ENCODE measurements around the gene B3GLCT.

The B3GLCT gene

GRCh38 chr13:31224963-31225559 lies 25.3 kb downstream of the B3GLCT start:
- FAIRE-seq: no peak
- TF ChIP-seq POLR2A (IDR thresholded peaks at IDR 0.05; ENCODE audit: low read depth, low read length) (no peak), POLR2AphosphoS5 (IDR thresholded peaks at IDR 0.05; ENCODE audit: low read depth, low read length) (no peak), TAF1 (IDR thresholded peaks at IDR 0.05; ENCODE audit: borderline replicate concordance, low read depth, low read length) (no peak)

GRCh38 chr13:31225998-31226675 lies 26.4 kb downstream of the B3GLCT start:
- DNase-seq (ENCODE audit: insufficient read length) (no peak), FAIRE-seq (no peak)
- TF ChIP-seq POLR2A (IDR thresholded peaks at IDR 0.05; ENCODE audit: low read depth, low read length) (no peak), TAF1 (IDR thresholded peaks at IDR 0.05; ENCODE audit: borderline replicate concordance, low read depth, low read length) (no peak), POLR2AphosphoS5 (IDR thresholded peaks at IDR 0.05; ENCODE audit: low read depth, low read length) (no peak)

More at GRCh38 chr13:31224963-31225559, 25.3 kb downstream of the B3GLCT start:
- no peak for DNase-seq (ENCODE audit: insufficient read length)

GRCh38 chr13:31227063-31227462 lies 27.3 kb downstream of the B3GLCT start:
- no peak for TF ChIP-seq POLR2AphosphoS5 (IDR thresholded peaks at IDR 0.05; ENCODE audit: low read depth, low read length)
- no peak for TF ChIP-seq POLR2A (IDR thresholded peaks at IDR 0.05; ENCODE audit: low read depth, low read length)
- no peak for TF ChIP-seq TAF1 (IDR thresholded peaks at IDR 0.05; ENCODE audit: borderline replicate concordance, low read depth, low read length)
- FAIRE-seq (no peak), DNase-seq (ENCODE audit: insufficient read length) (no peak)

- FAIRE-seq (no peak), DNase-seq (ENCODE audit: insufficient read length) (no peak)
- TF ChIP-seq TAF1 (IDR thresholded peaks at IDR 0.05; ENCODE audit: borderline replicate concordance, low read depth, low read length) (no peak), POLR2A (IDR thresholded peaks at IDR 0.05; ENCODE audit: low read depth, low read length) (no peak), POLR2AphosphoS5 (IDR thresholded peaks at IDR 0.05; ENCODE audit: low read depth, low read length) (no peak)
These were observed 28.1 kb downstream of the B3GLCT start for GRCh38 chr13:31227870-31228269.

- DNase-seq (ENCODE audit: insufficient read length) (no peak), FAIRE-seq (no peak)
- TF ChIP-seq POLR2AphosphoS5 (IDR thresholded peaks at IDR 0.05; ENCODE audit: low read depth, low read length): no peak
- no peak for TF ChIP-seq TAF1 (IDR thresholded peaks at IDR 0.05; ENCODE audit: borderline replicate concordance, low read depth, low read length)
These were observed 35.0 kb downstream of the B3GLCT start for GRCh38 chr13:31234729-31235128.

GRCh38 chr13:31236211-31236786 lies 36.5 kb downstream of the B3GLCT start:
- no peak for DNase-seq (ENCODE audit: insufficient read length)
- TF ChIP-seq POLR2A (IDR thresholded peaks at IDR 0.05; ENCODE audit: low read depth, low read length) (no peak), TAF1 (IDR thresholded peaks at IDR 0.05; ENCODE audit: borderline replicate concordance, low read depth, low read length) (no peak), POLR2AphosphoS5 (IDR thresholded peaks at IDR 0.05; ENCODE audit: low read depth, low read length) (no peak)
- FAIRE-seq: no peak

GRCh38 chr13:31240921-31241320 lies 41.1 kb downstream of the B3GLCT start:
- DNase-seq (ENCODE audit: insufficient read length) (no peak), FAIRE-seq (no peak)
- TF ChIP-seq TAF1 (IDR thresholded peaks at IDR 0.05; ENCODE audit: borderline replicate concordance, low read depth, low read length): no peak
- TF ChIP-seq POLR2AphosphoS5 (IDR thresholded peaks at IDR 0.05; ENCODE audit: low read depth, low read length): no peak
- TF ChIP-seq POLR2A (IDR thresholded peaks at IDR 0.05; ENCODE audit: low read depth, low read length): no peak

- no peak for FAIRE-seq
- TF ChIP-seq POLR2A (IDR thresholded peaks at IDR 0.05; ENCODE audit: low read depth, low read length) (no peak), TAF1 (IDR thresholded peaks at IDR 0.05; ENCODE audit: borderline replicate concordance, low read depth, low read length) (no peak), POLR2AphosphoS5 (IDR thresholded peaks at IDR 0.05; ENCODE audit: low read depth, low read length) (no peak)
- DNase-seq (ENCODE audit: insufficient read length): no peak
These were observed 42.6 kb downstream of the B3GLCT start for GRCh38 chr13:31242367-31242766.

- no peak for FAIRE-seq
- DNase-seq (ENCODE audit: insufficient read length): no peak
- TF ChIP-seq TAF1 (IDR thresholded peaks at IDR 0.05; ENCODE audit: borderline replicate concordance, low read depth, low read length) (no peak), POLR2AphosphoS5 (IDR thresholded peaks at IDR 0.05; ENCODE audit: low read depth, low read length) (no peak), POLR2A (IDR thresholded peaks at IDR 0.05; ENCODE audit: low read depth, low read length) (no peak)
These were observed 43.1 kb downstream of the B3GLCT start for GRCh38 chr13:31242916-31243315.

- DNase-seq (ENCODE audit: insufficient read length): no peak
- TF ChIP-seq POLR2A (IDR thresholded peaks at IDR 0.05; ENCODE audit: low read depth, low read length) (no peak), POLR2AphosphoS5 (IDR thresholded peaks at IDR 0.05; ENCODE audit: low read depth, low read length) (no peak), TAF1 (IDR thresholded peaks at IDR 0.05; ENCODE audit: borderline replicate concordance, low read depth, low read length) (no peak)
- FAIRE-seq: no peak
These were observed 46.0 kb downstream of the B3GLCT start for GRCh38 chr13:31245598-31246373.

GRCh38 chr13:31246918-31247317 lies 47.1 kb downstream of the B3GLCT start:
- no peak for TF ChIP-seq POLR2AphosphoS5 (IDR thresholded peaks at IDR 0.05; ENCODE audit: low read depth, low read length)
- TF ChIP-seq TAF1 (IDR thresholded peaks at IDR 0.05; ENCODE audit: borderline replicate concordance, low read depth, low read length): no peak
- TF ChIP-seq POLR2A (IDR thresholded peaks at IDR 0.05; ENCODE audit: low read depth, low read length): no peak
- no peak for FAIRE-seq
- DNase-seq (ENCODE audit: insufficient read length): no peak
